Measurements from ENCODE around the gene SFMBT2.
"Not testable (repeated sequence)": the region's sequence is repeated elsewhere in the genome, so short reads cannot be mapped to it uniquely, and the experiment has no call there.

The SFMBT2 gene

DNA sequence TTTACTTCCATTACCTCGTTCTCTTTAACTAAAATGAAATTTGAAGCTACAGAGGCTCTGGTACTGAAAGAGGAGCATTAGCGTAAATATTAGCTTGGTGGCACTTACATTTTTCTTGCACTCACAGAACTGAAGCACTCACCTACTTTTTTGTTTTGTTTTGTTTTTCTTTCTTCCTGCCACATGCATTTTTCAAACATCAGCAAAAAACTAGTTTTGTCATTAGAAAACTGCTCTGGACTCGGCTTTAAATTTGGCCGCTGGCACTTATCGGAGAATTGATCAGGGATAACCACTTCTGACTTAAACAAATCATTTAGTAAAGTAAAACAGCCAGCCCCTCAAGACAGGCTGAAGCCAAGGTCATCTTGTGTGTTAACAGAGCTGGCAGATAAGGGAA, 216.3 kb downstream of the SFMBT2 start:
- Histone ChIP-seq H3K27ac (ENCODE audit: low read depth, low read length) (no peak overlapping the region), H3K9me3 (ENCODE audit: control insufficient read depth, insufficient read depth, low read length) (no peaks in the 10 kb centered on the region), H3K9ac (ENCODE audit: low read depth, low read length) (no peak overlapping the region), H3K36me3 (ENCODE audit: control insufficient read depth, insufficient read depth, low read length) (peaks cover 11% of the 10 kb centered on the region; the same call in 1 of the 2 replicates), H3K4me3 (ENCODE audit: low read depth, low read length) (no peak overlapping the region), H3K27me3 (ENCODE audit: control insufficient read depth, insufficient read depth, low read length) (no peaks in the 10 kb centered on the region), H3K4me1 (ENCODE audit: control insufficient read depth, insufficient read depth, low read length) (no peaks in the 10 kb centered on the region)

DNA sequence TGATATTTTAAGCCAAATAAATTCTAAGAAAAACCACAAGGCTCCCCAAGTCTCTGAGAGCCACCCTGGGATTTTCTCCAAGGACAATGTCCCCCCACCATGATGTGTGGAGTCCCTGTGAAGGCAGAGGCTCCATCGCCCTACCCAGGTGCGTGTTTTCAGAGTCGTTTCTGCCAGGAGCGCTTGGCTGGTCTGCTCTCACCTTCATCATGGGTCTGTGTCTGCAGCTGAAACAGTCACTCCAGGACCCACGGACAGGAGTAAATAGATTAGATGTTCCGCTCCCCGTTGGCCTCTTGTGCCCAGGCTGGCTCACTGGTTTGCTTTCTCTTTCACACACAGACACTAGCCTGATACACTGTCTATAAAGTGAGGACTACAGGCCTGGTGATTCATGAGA, 217.5 kb downstream of the SFMBT2 start:
- H3K9ac ChIP-seq (ENCODE audit: low read depth, low read length): no peak overlapping the region
- no peak overlapping the region for H3K27ac ChIP-seq (ENCODE audit: low read depth, low read length)
- H3K27me3 ChIP-seq (ENCODE audit: control insufficient read depth, insufficient read depth, low read length): no peaks in the 10 kb centered on the region
- H3K36me3 ChIP-seq (ENCODE audit: control insufficient read depth, insufficient read depth, low read length): peaks cover 11% of the 10 kb centered on the region; the same call in 1 of the 2 replicates
- H3K4me3 ChIP-seq (ENCODE audit: low read depth, low read length): no peak overlapping the region
- no peaks in the 10 kb centered on the region for H3K9me3 ChIP-seq (ENCODE audit: control insufficient read depth, insufficient read depth, low read length)
- H3K4me1 ChIP-seq (ENCODE audit: control insufficient read depth, insufficient read depth, low read length): no peaks in the 10 kb centered on the region

GRCh38 chr10:7192831-7193361, 217.9 kb downstream of the SFMBT2 start:
- Histone ChIP-seq H3K36me3 (ENCODE audit: control insufficient read depth, insufficient read depth, low read length) (peaks cover 11% of the 10 kb centered on the region; the same call in 1 of the 2 replicates), H3K9me3 (ENCODE audit: control insufficient read depth, insufficient read depth, low read length) (no peaks in the 10 kb centered on the region), H3K27me3 (ENCODE audit: control insufficient read depth, insufficient read depth, low read length) (no peaks in the 10 kb centered on the region), H3K27ac (ENCODE audit: low read depth, low read length) (no peak overlapping the region), H3K4me3 (ENCODE audit: low read depth, low read length) (no peak overlapping the region), H3K9ac (ENCODE audit: low read depth, low read length) (no peak overlapping the region), H3K4me1 (ENCODE audit: control insufficient read depth, insufficient read depth, low read length) (no peaks in the 10 kb centered on the region)

DNA sequence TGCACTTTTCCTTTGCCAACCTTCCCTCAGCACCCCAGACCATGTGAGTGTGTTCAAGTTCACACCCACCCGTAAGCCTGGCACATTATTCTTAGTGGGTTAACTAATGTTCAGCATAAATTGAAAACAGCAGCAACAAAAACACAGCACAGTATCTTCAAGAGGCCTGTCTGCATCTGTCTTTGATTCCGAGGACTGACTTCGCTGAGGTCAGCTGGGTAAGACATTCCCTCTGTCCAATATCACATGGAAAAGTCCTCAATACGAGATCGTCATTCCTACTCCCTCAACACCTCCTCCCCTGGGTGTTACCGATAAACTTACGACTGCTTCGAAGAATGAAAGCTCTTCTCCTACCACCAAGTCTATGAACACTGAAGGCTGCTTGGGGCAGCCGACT, 218.8 kb downstream of the SFMBT2 start:
- Histone ChIP-seq H3K27me3 (ENCODE audit: control insufficient read depth, insufficient read depth, low read length) (no peaks in the 10 kb centered on the region), H3K36me3 (ENCODE audit: control insufficient read depth, insufficient read depth, low read length) (peaks cover 10% of the 10 kb centered on the region; the same call in 1 of the 2 replicates), H3K9ac (ENCODE audit: low read depth, low read length) (no peak overlapping the region), H3K4me1 (ENCODE audit: control insufficient read depth, insufficient read depth, low read length) (no peaks in the 10 kb centered on the region), H3K4me3 (ENCODE audit: low read depth, low read length) (no peak overlapping the region), H3K27ac (ENCODE audit: low read depth, low read length) (no peak overlapping the region), H3K9me3 (ENCODE audit: control insufficient read depth, insufficient read depth, low read length) (no peaks in the 10 kb centered on the region)

DNA sequence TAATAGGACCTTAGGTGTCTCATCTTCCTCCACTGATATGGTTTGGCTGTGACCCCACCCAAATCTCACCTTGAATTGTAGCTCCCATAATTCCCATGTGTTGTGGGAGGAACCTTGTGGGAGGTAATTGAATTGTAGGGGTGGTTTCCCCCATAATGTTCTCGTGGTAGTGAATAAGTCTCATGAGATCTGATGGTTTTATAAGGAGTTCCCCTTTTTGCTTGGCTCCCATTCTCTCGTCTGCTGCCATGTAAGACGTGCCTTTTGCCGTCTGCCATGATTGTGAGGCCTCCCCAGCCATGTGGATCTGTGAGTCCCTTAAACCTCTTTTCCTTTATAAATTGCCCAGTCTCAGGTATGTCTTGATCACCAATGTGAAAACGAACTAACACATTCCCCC, 220.1 kb downstream of the SFMBT2 start:
- not testable (repeated sequence) for H3K9me3 ChIP-seq (ENCODE audit: control insufficient read depth, insufficient read depth, low read length); H3K27me3 ChIP-seq (ENCODE audit: control insufficient read depth, insufficient read depth, low read length); H3K4me3 ChIP-seq (ENCODE audit: low read depth, low read length); H3K27ac ChIP-seq (ENCODE audit: low read depth, low read length); H3K4me1 ChIP-seq (ENCODE audit: control insufficient read depth, insufficient read depth, low read length); H3K36me3 ChIP-seq (ENCODE audit: control insufficient read depth, insufficient read depth, low read length); H3K9ac ChIP-seq (ENCODE audit: low read depth, low read length)

- Histone ChIP-seq H3K9ac (ENCODE audit: low read depth, low read length) (no peak overlapping the region), H3K27me3 (ENCODE audit: control insufficient read depth, insufficient read depth, low read length) (no peaks in the 10 kb centered on the region), H3K36me3 (ENCODE audit: control insufficient read depth, insufficient read depth, low read length) (no peaks in the 10 kb centered on the region)
Measured at GRCh38 chr10:7189909-7190308, 220.9 kb downstream of the SFMBT2 start.

DNA sequence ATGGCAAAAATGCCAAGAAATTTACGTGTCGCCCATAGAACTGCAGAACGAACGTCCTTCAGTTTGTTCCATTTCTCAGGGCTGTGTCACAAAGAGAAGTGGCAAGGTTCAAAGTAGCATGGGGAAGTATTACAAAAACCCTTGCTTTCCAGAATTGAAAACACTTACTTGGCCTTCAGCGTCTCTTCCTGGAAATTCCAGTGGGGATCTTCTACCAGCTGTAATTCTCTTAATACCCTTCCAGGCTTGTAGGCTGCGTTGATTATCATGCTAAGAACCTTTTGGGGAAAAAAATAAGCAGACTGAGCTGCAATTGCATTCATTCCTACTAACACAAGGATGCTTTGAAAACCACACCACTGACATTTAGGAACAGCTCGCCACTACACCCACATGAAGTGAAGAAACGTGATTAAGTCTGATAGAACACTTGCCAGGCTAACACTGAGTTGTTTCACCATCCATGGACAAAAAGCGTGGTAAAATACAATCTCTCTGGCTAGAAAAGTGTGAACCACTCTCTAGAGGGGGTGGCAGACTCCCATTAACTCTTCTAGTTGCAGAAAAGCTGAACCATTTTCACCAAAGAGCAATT, 222.3 kb downstream of the SFMBT2 start:
- no peaks in the 10 kb centered on the region for H3K27me3 ChIP-seq (ENCODE audit: control insufficient read depth, insufficient read depth, low read length)
- H3K4me1 ChIP-seq (ENCODE audit: control insufficient read depth, insufficient read depth, low read length): no peaks in the 10 kb centered on the region
- H3K36me3 ChIP-seq (ENCODE audit: control insufficient read depth, insufficient read depth, low read length): no peaks in the 10 kb centered on the region
- no peak overlapping the region for H3K9ac ChIP-seq (ENCODE audit: low read depth, low read length)
- H3K4me3 ChIP-seq (ENCODE audit: low read depth, low read length): no peak overlapping the region
- no peak overlapping the region for H3K27ac ChIP-seq (ENCODE audit: low read depth, low read length)
- H3K9me3 ChIP-seq (ENCODE audit: control insufficient read depth, insufficient read depth, low read length): no peaks in the 10 kb centered on the region

More at GRCh38 chr10:7189909-7190308, 220.9 kb downstream of the SFMBT2 start:
- H3K27ac ChIP-seq (ENCODE audit: low read depth, low read length): no peak overlapping the region
- no peaks in the 10 kb centered on the region for H3K9me3 ChIP-seq (ENCODE audit: control insufficient read depth, insufficient read depth, low read length)
- no peak overlapping the region for H3K4me3 ChIP-seq (ENCODE audit: low read depth, low read length)
- H3K4me1 ChIP-seq (ENCODE audit: control insufficient read depth, insufficient read depth, low read length): no peaks in the 10 kb centered on the region

DNA sequence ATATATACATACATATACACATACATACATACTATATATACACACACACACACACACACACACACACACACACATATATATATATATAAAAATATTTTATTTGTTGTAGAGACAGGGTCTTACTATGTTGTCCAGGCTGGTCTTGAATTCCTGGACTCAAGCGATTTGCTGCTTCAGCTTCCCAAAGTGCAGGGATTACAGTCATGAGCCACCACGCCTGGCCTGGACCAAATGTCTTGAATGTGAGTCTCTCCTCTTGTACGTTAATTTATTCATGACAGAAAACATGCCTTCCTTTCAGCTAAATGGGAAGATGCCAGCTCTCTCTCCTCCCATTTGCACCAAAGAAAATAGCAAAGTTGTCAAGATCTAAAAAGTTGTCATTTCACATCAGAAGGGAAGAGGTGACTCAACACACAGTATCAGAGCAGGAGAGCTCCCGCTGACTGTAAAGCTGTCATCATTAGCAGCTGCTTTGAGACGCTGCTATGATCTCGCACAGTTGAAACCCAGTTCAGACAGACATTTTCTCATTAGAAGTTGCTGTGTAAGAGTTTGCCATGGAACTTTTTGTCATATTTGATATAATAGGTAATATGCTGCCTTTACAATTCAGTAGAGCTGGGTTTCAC, 224.3 kb downstream of the SFMBT2 start:
- Histone ChIP-seq H3K4me3 (ENCODE audit: low read depth, low read length) (no peak overlapping the region), H3K27me3 (ENCODE audit: control insufficient read depth, insufficient read depth, low read length) (no peaks in the 10 kb centered on the region), H3K4me1 (ENCODE audit: control insufficient read depth, insufficient read depth, low read length) (no peaks in the 10 kb centered on the region), H3K9ac (ENCODE audit: low read depth, low read length) (no peak overlapping the region), H3K27ac (ENCODE audit: low read depth, low read length) (no peak overlapping the region), H3K36me3 (ENCODE audit: control insufficient read depth, insufficient read depth, low read length) (no peaks in the 10 kb centered on the region), H3K9me3 (ENCODE audit: control insufficient read depth, insufficient read depth, low read length) (no peaks in the 10 kb centered on the region)

GRCh38 chr10:7185367-7185690, 225.5 kb downstream of the SFMBT2 start:
- H3K36me3 ChIP-seq (ENCODE audit: control insufficient read depth, insufficient read depth, low read length): no peaks in the 10 kb centered on the region

GRCh38 chr10:7184660-7185366, 226.0 kb downstream of the SFMBT2 start:
- Histone ChIP-seq H3K9ac (ENCODE audit: low read depth, low read length) (no peak overlapping the region), H3K27ac (ENCODE audit: low read depth, low read length) (no peak overlapping the region), H3K4me3 (ENCODE audit: low read depth, low read length) (no peak overlapping the region), H3K9me3 (ENCODE audit: control insufficient read depth, insufficient read depth, low read length) (no peaks in the 10 kb centered on the region), H3K36me3 (ENCODE audit: control insufficient read depth, insufficient read depth, low read length) (no peaks in the 10 kb centered on the region), H3K27me3 (ENCODE audit: control insufficient read depth, insufficient read depth, low read length) (no peaks in the 10 kb centered on the region), H3K4me1 (ENCODE audit: control insufficient read depth, insufficient read depth, low read length) (no peaks in the 10 kb centered on the region)

More at GRCh38 chr10:7185367-7185690, 225.5 kb downstream of the SFMBT2 start:
- H3K27me3 ChIP-seq (ENCODE audit: control insufficient read depth, insufficient read depth, low read length): no peaks in the 10 kb centered on the region
- no peaks in the 10 kb centered on the region for H3K4me1 ChIP-seq (ENCODE audit: control insufficient read depth, insufficient read depth, low read length)
- no peak overlapping the region for H3K4me3 ChIP-seq (ENCODE audit: low read depth, low read length)
- H3K9me3 ChIP-seq (ENCODE audit: control insufficient read depth, insufficient read depth, low read length): no peaks in the 10 kb centered on the region
- no peak overlapping the region for H3K9ac ChIP-seq (ENCODE audit: low read depth, low read length)
- no peak overlapping the region for H3K27ac ChIP-seq (ENCODE audit: low read depth, low read length)

DNA sequence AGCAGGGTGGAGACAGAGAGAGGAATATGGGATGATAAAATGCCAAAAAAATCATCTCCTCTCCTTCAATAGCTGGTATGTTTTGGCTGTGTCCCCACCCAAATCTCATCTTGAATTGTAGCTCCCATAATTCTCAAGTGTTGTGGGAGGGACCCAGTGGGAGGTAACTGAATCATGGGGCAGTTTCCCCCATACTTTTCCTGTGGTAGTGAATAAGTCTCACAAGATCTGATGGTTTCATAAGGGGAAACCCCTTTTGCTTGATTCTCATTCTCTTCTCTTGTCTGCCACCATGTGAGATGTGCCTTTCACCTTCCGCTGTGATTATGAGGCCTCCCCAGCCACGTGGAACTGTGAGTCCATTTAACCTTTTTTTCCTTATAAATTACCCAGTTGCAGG, 226.7 kb downstream of the SFMBT2 start:
- H3K27me3 ChIP-seq (ENCODE audit: control insufficient read depth, insufficient read depth, low read length); H3K36me3 ChIP-seq (ENCODE audit: control insufficient read depth, insufficient read depth, low read length); H3K27ac ChIP-seq (ENCODE audit: low read depth, low read length); H3K9ac ChIP-seq (ENCODE audit: low read depth, low read length); H3K4me1 ChIP-seq (ENCODE audit: control insufficient read depth, insufficient read depth, low read length); H3K9me3 ChIP-seq (ENCODE audit: control insufficient read depth, insufficient read depth, low read length); H3K4me3 ChIP-seq (ENCODE audit: low read depth, low read length): not testable (repeated sequence)
